Nephron (organoid): ENCODE measurements around the gene MAGEB6B.
"Not testable (repeated sequence)": the region's sequence is repeated elsewhere in the genome, so short reads cannot be mapped to it uniquely, and the experiment has no call there.

Source experiments
- H3K27ac Mint-ChIP-seq, 3 experiments: 2 replicates each; pipeline ENCODE4 v1.8.0; 2020; ENCODE audit warnings: mixed read lengths in 3 of 3, mild to moderate bottlenecking in 2 of 3, moderate library complexity in 1 of 3
- H3K27me3 Mint-ChIP-seq: 2 replicates; pipeline ENCODE4 v1.8.0; 2021; ENCODE audit warnings: low read depth, mild to moderate bottlenecking, moderate library complexity, mixed read lengths
- H3K36me3 Mint-ChIP-seq: 2 replicates; pipeline ENCODE4 v1.8.0; 2020; ENCODE audit warnings: low read depth, mixed read lengths
- H3K4me1 Mint-ChIP-seq: 2 replicates; pipeline ENCODE4 v1.8.0; 2020; ENCODE audit warnings: mixed read lengths
- H3K4me3 Mint-ChIP-seq, 3 experiments: 2 replicates each; pipeline ENCODE4 v1.8.0; 2020; ENCODE audit warnings: mild to moderate bottlenecking in 3 of 3, mixed read lengths in 3 of 3, moderate library complexity in 2 of 3
- H3K9me3 Mint-ChIP-seq: 2 replicates; pipeline ENCODE4 v1.8.0; 2020; ENCODE audit warnings: mixed read lengths
- CTCF ChIP-seq, 3 experiments: fragments of 200-600 bp; sonication (generic); IDR thresholded peaks; one replicate each; pipeline ENCODE4 v1.5.0; 2021; ENCODE audit warnings: antibody characterized with exemption in 3 of 3; ENCODE audit not compliant: unreplicated experiment in 3 of 3

The MAGEB6B gene

GRCh38 chrX:26160301-26160700 is at the start of gene MAGEB6B:
Gene MAGEB6B, plus strand, starts transcription at chrX:26160601. Its CDS starts 0 bp downstream, at chrX:26160601.
- Mint-ChIP-seq H3K27ac (no peak within 1 kb of the TSS), H3K9me3 (peaks cover 14% of the 10 kb centered on the region), H3K4me1 (no peaks in the 10 kb centered on the region), H3K4me3 (no peak within 1 kb of the TSS), H3K36me3 (no peaks in the 10 kb centered on the region), H3K27me3 (no peaks in the 10 kb centered on the region)
- TF ChIP-seq CTCF (IDR thresholded peaks at IDR 0.05; ENCODE audit: unreplicated experiment in 3 of 3), result no peak

GRCh38 chrX:26138274-26138673 is 22.1 kb upstream of the MAGEB6B start, which contains the start of gene MAGEB18:
Gene MAGEB18, plus strand, starts transcription at chrX:26138343. Its CDS starts 643 bp downstream, at chrX:26138986.
- Mint-ChIP-seq H3K27me3 (no peaks in the 10 kb centered on the region), H3K4me3 (no peak within 1 kb of the TSS), H3K9me3 (peaks cover 19% of the 10 kb centered on the region), H3K36me3 (no peaks in the 10 kb centered on the region), H3K27ac (no peak within 1 kb of the TSS), H3K4me1 (no peaks in the 10 kb centered on the region)
- no peak for TF ChIP-seq CTCF (IDR thresholded peaks at IDR 0.05; ENCODE audit: unreplicated experiment in 3 of 3)

GRCh38 chrX:26146024-26146423 is 14.4 kb upstream of the MAGEB6B start:
- H3K4me3 Mint-ChIP-seq, result no peak overlapping the region
- H3K4me1 Mint-ChIP-seq, result no peaks in the 10 kb centered on the region
- H3K9me3 Mint-ChIP-seq, result peaks cover 12% of the 10 kb centered on the region
- TF ChIP-seq CTCF (IDR thresholded peaks at IDR 0.05; ENCODE audit: unreplicated experiment in 3 of 3), result no peak
- H3K27ac Mint-ChIP-seq, result no peak overlapping the region
- H3K27me3 Mint-ChIP-seq, result no peaks in the 10 kb centered on the region
- no peaks in the 10 kb centered on the region for H3K36me3 Mint-ChIP-seq

GRCh38 chrX:26192204-26192603 is 31.8 kb downstream of the MAGEB6B start, which contains the start of gene MAGEB6:
Gene MAGEB6, plus strand, starts transcription at chrX:26192440. Its CDS starts 1,407 bp downstream, at chrX:26193847.
- Mint-ChIP-seq H3K36me3 (no peaks in the 10 kb centered on the region), H3K27me3 (no peaks in the 10 kb centered on the region), H3K27ac (no peak within 1 kb of the TSS), H3K4me1 (no peaks in the 10 kb centered on the region), H3K9me3 (peaks cover 18% of the 10 kb centered on the region), H3K4me3 (no peak within 1 kb of the TSS)
- no peak for TF ChIP-seq CTCF (IDR thresholded peaks at IDR 0.05; ENCODE audit: unreplicated experiment in 3 of 3)

GRCh38 chrX:26203561-26203960 is 43.2 kb downstream of the MAGEB6B start:
- Mint-ChIP-seq H3K4me1 (no peaks in the 10 kb centered on the region), H3K36me3 (no peaks in the 10 kb centered on the region), H3K4me3 (no peak overlapping the region), H3K27me3 (no peaks in the 10 kb centered on the region), H3K27ac (no peak overlapping the region), H3K9me3 (peaks cover 20% of the 10 kb centered on the region)
- no peak for TF ChIP-seq CTCF (IDR thresholded peaks at IDR 0.05; ENCODE audit: unreplicated experiment in 3 of 3)

- H3K9me3 Mint-ChIP-seq, result peaks cover 20% of the 10 kb centered on the region
- H3K36me3 Mint-ChIP-seq, H3K27ac Mint-ChIP-seq, H3K27me3 Mint-ChIP-seq, H3K4me3 Mint-ChIP-seq, H3K4me1 Mint-ChIP-seq: not testable (repeated sequence)
Observed at GRCh38 chrX:26204717-26205116, 44.3 kb downstream of the MAGEB6B start.
